ENCODE results near the gene HABP2.

- no peak for TF ChIP-seq EP300 (IDR thresholded peaks at IDR 0.05; ENCODE audit: low read length)
- no peak for TF ChIP-seq POLR2A (conservative IDR thresholded peaks at IDR 0.05)
- TF ChIP-seq BRCA1 (IDR thresholded peaks at IDR 0.05): no peak
- TF ChIP-seq BRCA1 (CRISPR knock-in tag; IDR thresholded peaks at IDR 0.05): no peak
- no peak for TF ChIP-seq ZNF551 (CRISPR knock-in tag; IDR thresholded peaks at IDR 0.05)
- TF ChIP-seq PHF8 (IDR thresholded peaks at IDR 0.05; ENCODE audit: borderline replicate concordance, low read length): no peak
- no peak for TF ChIP-seq ZNF263 (CRISPR knock-in tag; IDR thresholded peaks at IDR 0.05; ENCODE audit: borderline replicate concordance)
- TF ChIP-seq ZZZ3 (IDR thresholded peaks at IDR 0.05): no peak
- TF ChIP-seq, protein P1, sequence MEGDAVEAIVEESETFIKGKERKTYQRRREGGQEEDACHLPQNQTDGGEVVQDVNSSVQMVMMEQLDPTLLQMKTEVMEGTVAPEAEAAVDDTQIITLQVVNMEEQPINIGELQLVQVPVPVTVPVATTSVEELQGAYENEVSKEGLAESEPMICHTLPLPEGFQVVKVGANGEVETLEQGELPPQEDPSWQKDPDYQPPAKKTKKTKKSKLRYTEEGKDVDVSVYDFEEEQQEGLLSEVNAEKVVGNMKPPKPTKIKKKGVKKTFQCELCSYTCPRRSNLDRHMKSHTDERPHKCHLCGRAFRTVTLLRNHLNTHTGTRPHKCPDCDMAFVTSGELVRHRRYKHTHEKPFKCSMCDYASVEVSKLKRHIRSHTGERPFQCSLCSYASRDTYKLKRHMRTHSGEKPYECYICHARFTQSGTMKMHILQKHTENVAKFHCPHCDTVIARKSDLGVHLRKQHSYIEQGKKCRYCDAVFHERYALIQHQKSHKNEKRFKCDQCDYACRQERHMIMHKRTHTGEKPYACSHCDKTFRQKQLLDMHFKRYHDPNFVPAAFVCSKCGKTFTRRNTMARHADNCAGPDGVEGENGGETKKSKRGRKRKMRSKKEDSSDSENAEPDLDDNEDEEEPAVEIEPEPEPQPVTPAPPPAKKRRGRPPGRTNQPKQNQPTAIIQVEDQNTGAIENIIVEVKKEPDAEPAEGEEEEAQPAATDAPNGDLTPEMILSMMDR (IDR thresholded peaks at IDR 0.05 in 2 of 3, conservative IDR thresholded peaks at IDR 0.05 in 1 of 3; ENCODE audit: insufficient read depth in 2 of 3, low read depth in 1 of 3, low read length in 3 of 3): no peak
- no peak for TF ChIP-seq ZNF384 (IDR thresholded peaks at IDR 0.05; ENCODE audit: low read depth, low read length)
- TF ChIP-seq, protein P2, sequence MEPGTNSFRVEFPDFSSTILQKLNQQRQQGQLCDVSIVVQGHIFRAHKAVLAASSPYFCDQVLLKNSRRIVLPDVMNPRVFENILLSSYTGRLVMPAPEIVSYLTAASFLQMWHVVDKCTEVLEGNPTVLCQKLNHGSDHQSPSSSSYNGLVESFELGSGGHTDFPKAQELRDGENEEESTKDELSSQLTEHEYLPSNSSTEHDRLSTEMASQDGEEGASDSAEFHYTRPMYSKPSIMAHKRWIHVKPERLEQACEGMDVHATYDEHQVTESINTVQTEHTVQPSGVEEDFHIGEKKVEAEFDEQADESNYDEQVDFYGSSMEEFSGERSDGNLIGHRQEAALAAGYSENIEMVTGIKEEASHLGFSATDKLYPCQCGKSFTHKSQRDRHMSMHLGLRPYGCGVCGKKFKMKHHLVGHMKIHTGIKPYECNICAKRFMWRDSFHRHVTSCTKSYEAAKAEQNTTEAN (CRISPR knock-in tag; IDR thresholded peaks at IDR 0.05): no peak
- no peak for TF ChIP-seq SAP30 (IDR thresholded peaks at IDR 0.05; ENCODE audit: borderline replicate concordance, insufficient read depth, low read depth, low read length, poor library complexity, severe bottlenecking)
- no peak for TF ChIP-seq EZH2 (IDR thresholded peaks at IDR 0.05; ENCODE audit: borderline replicate concordance, low read depth, low read length)
- no peak for TF ChIP-seq POLR2AphosphoS5 (IDR thresholded peaks at IDR 0.05; ENCODE audit: control insufficient read depth, insufficient read depth, low read depth, low read length)
These were observed 32.6 kb upstream of the HABP2 start for GRCh38 chr10:113520261-113520660.
